Neural cell (in vitro differentiated cells): Measurements from ENCODE around the gene MCCC1.

ENCODE experiments used
- EP300 ChIP-seq: fragments of 450-650 bp; conservative IDR thresholded peaks from 2 replicates; pipeline ENCODE4 v1.6.1; 2014; ENCODE audit warnings: antibody characterized with exemption, mild to moderate bottlenecking, moderate library complexity; ENCODE audit not compliant: poor library complexity, severe bottlenecking
- EZH2 ChIP-seq: fragments of 200-600, 300-800 bp; shearing (Covaris generic), sonication (generic); IDR thresholded peaks from 2 replicates; pipeline ENCODE4 v1.6.1; 2014; ENCODE audit warnings: antibody characterized with exemption, low read length, borderline replicate concordance, mild to moderate bottlenecking; ENCODE audit not compliant: insufficient read depth, poor library complexity, severe bottlenecking
- POLR2AphosphoS5 ChIP-seq: IDR thresholded peaks from 2 replicates; pipeline ENCODE4 v1.6.1; 2012
- RAD21 ChIP-seq: fragments of 450-650 bp; conservative IDR thresholded peaks from 2 replicates; pipeline ENCODE4 v1.6.1; 2014; ENCODE audit warnings: antibody characterized with exemption, mild to moderate bottlenecking, moderate library complexity
- SMC3 ChIP-seq: fragments of 450-650 bp; conservative IDR thresholded peaks from 2 replicates; pipeline ENCODE4 v1.6.1; 2014; ENCODE audit warnings: antibody characterized with exemption, mild to moderate bottlenecking, moderate library complexity; ENCODE audit not compliant: poor library complexity
- TAF1 ChIP-seq: IDR thresholded peaks from 2 replicates; pipeline ENCODE4 v1.6.1; 2012; ENCODE audit warnings: low read depth
- TF ChIP-seq, protein P1 (sequence below): fragments of 450-650 bp; IDR thresholded peaks from 2 replicates; pipeline ENCODE4 v1.5.1; 2014; ENCODE audit warnings: antibody characterized with exemption, mild to moderate bottlenecking, moderate library complexity; ENCODE audit not compliant: poor library complexity, severe bottlenecking
- TF ChIP-seq, protein P2 (sequence below): IDR thresholded peaks from 2 replicates; pipeline ENCODE4 v1.6.1; 2012; ENCODE audit warnings: borderline replicate concordance

DNA sequence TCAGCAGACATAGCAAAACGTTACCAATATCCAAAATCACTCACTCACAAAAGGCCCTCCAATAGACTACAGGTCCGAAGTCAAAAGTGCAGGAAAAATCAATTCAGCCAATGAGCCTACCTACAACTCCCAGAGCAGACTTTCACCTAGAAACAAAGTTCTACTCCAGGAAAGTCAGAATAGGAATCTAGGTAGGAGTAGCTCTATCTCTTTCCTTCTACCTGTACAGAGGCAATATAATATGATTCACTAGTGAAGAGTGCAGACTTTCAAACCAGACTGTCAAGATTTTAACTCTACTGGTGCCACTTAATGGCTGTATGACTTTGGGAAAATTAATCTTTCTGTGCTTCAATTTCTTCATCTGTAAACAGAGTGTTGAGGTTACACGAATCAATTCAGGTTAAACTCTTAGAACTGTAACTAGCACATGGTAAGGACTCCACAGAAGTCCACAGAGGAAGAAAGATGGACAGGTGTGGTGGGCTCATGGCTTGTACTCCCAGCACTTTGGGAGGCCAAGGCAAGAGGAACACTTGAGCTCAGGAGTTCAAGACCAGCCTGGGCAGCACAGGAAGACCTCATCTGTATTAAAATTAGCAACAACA is 128.4 kb downstream of the MCCC1 start:
- TF ChIP-seq, protein P1, sequence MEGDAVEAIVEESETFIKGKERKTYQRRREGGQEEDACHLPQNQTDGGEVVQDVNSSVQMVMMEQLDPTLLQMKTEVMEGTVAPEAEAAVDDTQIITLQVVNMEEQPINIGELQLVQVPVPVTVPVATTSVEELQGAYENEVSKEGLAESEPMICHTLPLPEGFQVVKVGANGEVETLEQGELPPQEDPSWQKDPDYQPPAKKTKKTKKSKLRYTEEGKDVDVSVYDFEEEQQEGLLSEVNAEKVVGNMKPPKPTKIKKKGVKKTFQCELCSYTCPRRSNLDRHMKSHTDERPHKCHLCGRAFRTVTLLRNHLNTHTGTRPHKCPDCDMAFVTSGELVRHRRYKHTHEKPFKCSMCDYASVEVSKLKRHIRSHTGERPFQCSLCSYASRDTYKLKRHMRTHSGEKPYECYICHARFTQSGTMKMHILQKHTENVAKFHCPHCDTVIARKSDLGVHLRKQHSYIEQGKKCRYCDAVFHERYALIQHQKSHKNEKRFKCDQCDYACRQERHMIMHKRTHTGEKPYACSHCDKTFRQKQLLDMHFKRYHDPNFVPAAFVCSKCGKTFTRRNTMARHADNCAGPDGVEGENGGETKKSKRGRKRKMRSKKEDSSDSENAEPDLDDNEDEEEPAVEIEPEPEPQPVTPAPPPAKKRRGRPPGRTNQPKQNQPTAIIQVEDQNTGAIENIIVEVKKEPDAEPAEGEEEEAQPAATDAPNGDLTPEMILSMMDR, result no peak
- TF ChIP-seq EZH2, result no peak
- TF ChIP-seq, protein P2, sequence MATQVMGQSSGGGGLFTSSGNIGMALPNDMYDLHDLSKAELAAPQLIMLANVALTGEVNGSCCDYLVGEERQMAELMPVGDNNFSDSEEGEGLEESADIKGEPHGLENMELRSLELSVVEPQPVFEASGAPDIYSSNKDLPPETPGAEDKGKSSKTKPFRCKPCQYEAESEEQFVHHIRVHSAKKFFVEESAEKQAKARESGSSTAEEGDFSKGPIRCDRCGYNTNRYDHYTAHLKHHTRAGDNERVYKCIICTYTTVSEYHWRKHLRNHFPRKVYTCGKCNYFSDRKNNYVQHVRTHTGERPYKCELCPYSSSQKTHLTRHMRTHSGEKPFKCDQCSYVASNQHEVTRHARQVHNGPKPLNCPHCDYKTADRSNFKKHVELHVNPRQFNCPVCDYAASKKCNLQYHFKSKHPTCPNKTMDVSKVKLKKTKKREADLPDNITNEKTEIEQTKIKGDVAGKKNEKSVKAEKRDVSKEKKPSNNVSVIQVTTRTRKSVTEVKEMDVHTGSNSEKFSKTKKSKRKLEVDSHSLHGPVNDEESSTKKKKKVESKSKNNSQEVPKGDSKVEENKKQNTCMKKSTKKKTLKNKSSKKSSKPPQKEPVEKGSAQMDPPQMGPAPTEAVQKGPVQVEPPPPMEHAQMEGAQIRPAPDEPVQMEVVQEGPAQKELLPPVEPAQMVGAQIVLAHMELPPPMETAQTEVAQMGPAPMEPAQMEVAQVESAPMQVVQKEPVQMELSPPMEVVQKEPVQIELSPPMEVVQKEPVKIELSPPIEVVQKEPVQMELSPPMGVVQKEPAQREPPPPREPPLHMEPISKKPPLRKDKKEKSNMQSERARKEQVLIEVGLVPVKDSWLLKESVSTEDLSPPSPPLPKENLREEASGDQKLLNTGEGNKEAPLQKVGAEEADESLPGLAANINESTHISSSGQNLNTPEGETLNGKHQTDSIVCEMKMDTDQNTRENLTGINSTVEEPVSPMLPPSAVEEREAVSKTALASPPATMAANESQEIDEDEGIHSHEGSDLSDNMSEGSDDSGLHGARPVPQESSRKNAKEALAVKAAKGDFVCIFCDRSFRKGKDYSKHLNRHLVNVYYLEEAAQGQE, result no peak
- no peak for TF ChIP-seq POLR2AphosphoS5
- no peak for TF ChIP-seq EP300
- TF ChIP-seq SMC3, result no peak
- TF ChIP-seq RAD21, result no peak
- TF ChIP-seq TAF1, result no peak
